ENCODE measurements around the gene C15orf39.
"Not testable (repeated sequence)": the region's sequence is repeated elsewhere in the genome, so short reads cannot be mapped to it uniquely, and the experiment has no call there.

The C15orf39 gene

GRCh38 chr15:75231836-75232235 lies 30.2 kb downstream of the C15orf39 start:
- DNase-seq (ENCODE audit: low read depth): no peak

DNA sequence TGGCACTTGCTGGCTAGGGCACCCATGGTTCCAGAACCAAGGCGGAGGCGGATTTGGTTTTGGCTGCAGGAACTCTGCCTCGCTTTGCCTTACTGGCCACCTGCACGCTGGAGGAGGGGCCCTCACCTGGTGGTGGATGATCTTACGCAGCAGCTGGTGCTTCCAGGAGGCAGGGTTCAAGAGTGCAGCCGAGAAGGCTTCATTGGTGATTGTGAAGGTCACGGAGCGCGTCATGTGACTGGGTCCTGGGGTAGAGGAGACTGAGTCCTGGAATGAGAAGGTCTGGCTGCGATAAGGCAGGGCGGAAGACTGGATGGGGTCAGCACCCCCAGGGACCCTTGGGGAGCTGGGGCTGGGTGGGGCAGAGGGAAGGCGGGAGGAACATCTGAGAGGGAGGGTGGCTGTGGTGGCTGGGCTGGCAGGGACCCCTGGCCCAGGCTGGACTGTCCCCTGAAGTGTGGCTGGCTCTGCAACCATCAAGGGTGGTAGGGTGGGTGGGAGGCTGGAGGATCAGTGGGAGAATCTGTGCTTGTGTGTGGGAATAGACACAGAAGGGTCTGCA lies 30.7 kb downstream of the C15orf39 start:
- no peak for DNase-seq (ENCODE audit: low read depth)

- DNase-seq (ENCODE audit: low read depth): no peak
Measured at GRCh38 chr15:75232826-75233503, 31.3 kb downstream of the C15orf39 start.

GRCh38 chr15:75233504-75234190 lies 32.0 kb downstream of the C15orf39 start:
- no peak for DNase-seq (ENCODE audit: low read depth)

DNA sequence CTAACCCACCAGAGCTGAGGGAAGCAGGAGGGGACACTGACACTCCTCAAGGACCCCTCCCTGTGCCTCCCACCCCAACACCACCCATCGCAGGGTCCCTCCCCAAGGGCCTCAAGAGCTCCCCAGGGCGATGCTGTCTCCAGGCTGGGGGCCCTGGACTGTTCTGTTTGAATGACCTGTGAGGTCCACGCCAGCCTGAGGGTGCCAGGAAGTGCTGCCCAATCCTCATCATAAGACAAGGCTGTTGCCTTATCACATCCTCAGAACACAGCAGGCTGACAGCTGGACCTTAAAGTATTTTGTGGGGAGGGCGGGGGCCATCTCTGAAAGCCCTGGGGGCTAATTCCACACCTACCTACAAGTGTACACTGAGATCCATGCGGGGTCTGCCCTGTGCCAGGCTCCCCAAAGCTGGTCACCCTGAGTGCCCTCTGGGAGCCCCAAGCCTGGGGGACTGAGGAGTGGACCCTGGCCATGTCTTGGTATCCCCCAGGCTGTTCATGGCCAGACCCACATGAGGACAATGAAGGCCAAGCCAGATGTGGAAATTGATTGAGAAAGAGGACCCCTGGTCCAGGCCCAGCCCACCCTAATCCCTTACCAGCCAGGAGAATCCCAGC lies 32.6 kb downstream of the C15orf39 start:
- DNase-seq (ENCODE audit: low read depth): no peak

DNA sequence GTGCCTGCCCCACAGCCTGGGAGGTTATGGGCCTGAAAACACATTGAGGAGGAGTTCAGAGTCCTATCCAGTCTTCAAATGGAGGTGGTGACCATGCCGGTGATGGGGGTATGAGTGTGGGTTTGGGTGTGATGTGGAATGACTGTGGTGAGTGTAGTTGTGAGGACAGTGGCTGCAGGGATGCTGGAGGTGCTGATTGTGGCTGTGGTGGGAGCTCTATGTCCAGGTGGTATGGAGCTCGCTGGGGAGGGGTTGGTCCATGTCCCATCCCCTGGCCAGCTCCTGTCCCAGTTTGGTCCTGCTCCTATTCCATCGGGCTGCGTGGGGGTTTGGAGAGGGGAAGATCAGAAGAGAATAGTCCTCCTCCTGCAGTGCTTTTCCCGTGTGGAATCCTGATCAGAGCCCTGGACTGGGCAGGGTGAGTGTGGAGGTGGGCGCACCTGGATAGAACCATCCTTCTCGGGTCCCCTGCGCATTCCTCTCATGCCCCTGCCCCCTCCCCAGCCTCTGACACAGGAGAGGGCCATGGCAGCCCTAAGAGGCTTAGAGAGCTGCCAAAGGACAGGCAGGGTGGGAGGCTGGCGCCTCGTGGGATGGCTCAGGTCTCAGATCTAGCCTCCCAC lies 33.5 kb downstream of the C15orf39 start:
- no peak for DNase-seq (ENCODE audit: low read depth)

DNA sequence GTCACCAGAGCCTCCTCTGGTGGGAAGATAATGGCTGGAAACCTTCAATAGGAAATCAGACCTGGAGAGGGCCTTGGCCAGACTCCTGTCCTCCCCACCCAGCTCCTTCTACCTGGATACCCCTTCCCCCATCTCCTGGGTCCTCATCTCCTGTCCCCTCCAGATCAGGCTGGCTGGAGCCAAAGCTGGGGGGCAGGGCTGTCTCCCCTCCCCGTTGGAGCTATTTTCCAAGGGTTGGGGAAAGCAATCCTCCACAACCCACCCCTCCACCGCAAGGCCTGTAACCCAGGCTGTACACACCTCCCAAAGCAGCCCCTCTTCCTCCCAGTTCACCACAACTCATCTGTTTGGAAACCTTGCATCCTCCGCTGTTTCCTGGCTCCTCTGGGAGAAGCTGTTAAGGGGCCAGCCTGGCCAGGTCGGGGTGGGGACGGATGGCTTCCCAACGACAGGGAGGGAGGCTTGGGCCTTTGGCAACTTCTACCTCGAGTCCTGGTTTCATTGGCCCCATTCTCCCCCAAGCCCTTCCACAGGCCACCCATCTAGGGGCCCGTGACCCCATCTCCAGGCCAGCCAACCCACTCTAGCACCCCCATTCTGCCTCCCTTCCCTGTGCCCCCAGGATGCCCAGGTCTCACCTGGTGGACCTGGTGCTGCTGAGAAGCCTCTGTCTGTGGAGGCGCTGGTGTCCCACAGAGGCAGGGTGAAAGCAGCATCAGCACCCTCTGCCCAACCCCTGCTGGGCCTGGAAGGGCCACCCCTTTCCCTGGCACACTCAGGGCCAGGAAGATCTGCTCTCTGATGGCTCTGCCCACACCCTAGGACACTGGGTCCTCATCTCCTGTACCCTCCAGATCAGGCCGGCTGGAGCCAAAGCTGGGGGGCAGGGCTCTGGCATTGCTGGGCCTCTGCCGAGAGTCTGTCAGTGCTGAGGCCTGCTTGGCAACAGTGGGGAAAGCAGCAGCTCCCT lies 34.4 kb downstream of the C15orf39 start:
- DNase-seq (ENCODE audit: low read depth): no peak

- no peak for DNase-seq (ENCODE audit: low read depth)
Measured at GRCh38 chr15:75237316-75237982, 35.8 kb downstream of the C15orf39 start.

DNA sequence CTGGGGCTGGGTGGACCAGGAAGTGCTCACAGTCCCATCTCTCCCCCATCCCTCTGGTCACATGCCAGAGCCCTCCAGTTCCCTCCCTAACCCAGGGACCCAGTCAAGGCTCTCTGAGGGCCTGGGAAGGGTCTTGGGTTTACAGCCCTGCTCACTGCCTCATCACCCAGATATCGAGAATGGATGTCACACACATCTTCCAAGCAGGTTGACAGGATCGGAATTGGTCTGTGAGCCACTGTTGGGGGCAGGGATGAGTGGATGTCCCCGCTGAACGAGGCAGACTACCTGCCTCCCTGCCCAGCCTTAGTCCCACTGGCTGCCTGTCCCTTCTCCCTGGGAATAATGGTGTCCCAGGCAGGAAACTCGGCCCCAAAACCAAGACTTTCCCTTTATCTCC lies 36.5 kb downstream of the C15orf39 start:
- no peak for DNase-seq (ENCODE audit: low read depth)

GRCh38 chr15:75245741-75246140 lies 44.1 kb downstream of the C15orf39 start:
- DNase-seq (ENCODE audit: low read depth): not testable (repeated sequence)

DNA sequence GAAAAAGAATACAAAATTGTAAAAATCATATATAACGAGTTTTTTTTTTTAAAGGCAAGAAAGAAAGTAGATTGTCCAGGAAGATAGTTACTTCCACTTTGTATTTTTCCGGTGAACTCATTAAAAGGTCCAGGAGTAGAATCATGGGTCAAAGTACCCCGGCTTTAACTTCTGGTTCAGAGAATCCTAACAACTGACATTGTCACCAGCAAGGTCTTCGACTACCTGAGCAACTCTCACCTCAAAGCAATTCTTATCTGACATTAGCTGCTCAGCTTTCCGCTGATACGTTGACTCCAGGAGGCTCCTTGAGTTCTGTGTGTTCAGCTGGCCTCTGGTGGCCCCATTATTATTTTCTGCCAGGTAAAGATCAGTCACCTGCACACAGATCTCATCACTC lies 47.3 kb downstream of the C15orf39 start:
- not testable (repeated sequence) for DNase-seq (ENCODE audit: low read depth)

DNA sequence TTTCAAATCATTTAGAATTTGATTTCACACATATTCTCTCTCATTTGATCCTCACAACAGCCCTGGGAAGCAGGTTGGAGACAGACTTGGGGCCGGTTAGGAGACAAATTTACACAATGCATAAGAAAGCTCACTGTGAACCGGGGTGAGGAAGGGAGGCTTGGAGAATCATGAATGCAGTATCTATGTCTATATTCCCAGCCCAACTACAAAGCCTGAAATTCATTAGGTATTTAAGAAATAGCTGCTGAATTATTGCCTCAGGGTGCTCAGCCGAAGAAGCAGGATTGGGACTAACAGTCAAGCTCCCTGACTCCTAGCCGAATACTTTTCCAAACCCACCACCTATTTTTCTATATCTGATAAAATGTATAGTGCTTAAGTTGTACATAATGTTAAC lies 48.0 kb downstream of the C15orf39 start:
- no peak for DNase-seq (ENCODE audit: low read depth)

DNA sequence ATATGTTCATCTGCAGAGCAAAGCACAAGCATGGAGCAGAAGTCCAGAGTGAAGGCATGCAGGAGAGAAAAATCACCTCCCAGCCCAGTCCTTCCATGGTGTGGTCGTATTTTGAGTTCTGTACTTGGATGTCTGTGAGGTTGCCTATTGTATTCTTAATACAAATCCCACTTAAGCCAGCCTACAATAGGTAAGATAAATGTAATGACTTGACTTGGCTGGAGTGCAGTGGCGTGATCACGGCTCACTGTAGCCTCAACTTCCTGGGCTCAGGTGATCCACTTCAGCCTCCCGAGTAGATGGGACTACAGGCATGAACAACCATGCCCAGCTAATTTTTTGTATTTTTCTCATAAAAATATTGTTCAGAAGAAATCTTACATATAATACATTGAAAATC lies 49.7 kb downstream of the C15orf39 start:
- not testable (repeated sequence) for DNase-seq (ENCODE audit: low read depth)

DNA sequence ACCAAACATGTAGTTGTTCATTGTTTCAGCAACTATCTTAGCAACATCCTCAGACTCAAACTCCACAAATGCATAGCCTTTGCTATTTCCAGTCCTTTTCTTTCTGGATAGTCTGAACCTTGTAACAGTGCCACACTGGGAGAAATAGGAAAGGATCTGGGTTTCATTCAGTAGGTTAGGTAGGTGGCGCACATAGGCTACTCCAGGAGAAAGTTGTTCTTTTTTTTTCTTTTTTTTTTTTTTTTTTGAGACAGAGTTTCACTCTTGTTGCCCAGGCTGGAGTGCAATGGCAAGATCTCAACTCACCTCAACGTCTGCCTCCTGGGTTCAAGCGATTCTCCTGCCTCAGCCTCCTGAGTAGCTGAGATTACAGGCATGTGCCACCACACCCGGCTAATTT lies 50.6 kb downstream of the C15orf39 start:
- DNase-seq (ENCODE audit: low read depth): not testable (repeated sequence)

DNA sequence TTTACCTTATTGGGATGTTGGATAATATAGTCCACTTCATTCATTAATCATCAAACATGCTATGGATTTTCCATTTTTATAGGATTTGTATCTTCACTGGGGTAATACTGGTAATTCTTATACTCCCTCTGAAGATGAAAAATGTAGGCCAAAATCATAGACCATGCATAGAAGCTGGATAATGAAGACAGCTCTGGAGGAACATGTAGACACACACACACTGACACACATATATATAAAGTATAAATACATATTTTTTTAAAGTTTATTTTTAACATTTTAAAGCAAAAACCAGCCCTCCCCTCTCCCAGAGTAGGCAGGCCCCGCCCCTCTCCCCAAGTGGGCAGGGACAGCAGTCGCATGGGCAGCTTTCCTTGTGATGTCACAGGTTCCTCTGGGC lies 56.4 kb downstream of the C15orf39 start, which contains the start of gene GOLGA6C:
GOLGA6C (plus strand) TSS at position 301 of the 400 bp plus-strand sequence. CDS start 265 bp downstream, outside the sequence.
- not testable (repeated sequence) for DNase-seq (ENCODE audit: low read depth)

GRCh38 chr15:75258620-75259343 lies 57.1 kb downstream of the C15orf39 start:
- not testable (repeated sequence) for DNase-seq (ENCODE audit: low read depth)

DNA sequence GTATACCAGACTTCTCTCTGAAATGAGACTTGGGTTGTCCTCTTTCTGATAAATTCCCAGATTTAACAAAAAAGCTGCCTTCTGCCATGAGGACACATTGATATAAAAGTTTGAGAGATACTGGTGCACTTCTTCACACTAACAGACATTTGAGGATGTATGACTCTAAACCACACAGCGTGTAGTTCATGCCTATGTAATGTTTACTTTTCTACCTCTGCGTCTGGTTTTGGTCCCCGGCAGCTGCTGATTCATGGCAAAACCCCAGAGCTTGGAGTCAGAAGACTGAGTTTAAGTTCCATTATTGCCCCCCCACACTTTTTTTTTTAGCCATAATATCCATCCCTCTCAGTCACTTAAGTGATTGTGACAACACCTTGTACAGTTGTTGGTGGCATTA lies 58.2 kb downstream of the C15orf39 start:
- not testable (repeated sequence) for DNase-seq (ENCODE audit: low read depth)

Data from stimulated activated CD8-positive, alpha-beta memory T cell treated with anti-CD3 and anti-CD28 coated beads, Interleukin-7, amount 100 ng/mL, for 24 hours (primary cell).